BE2C (cell line): ENCODE measurements around the gene HTRA3.

Experiments
- DNase-seq: peaks from one replicate; pipeline ENCODE4 v3.0.0-alpha.2; 2020
- H3K27me3 ChIP-seq: fragments of 250-450 bp; sonication (Bioruptor Pico); 2 replicates; pipeline ENCODE4 v1.5.1; 2020; ENCODE audit warnings: mild to moderate bottlenecking
- H3K36me3 ChIP-seq: fragments of 250-450 bp; sonication (Bioruptor Pico); 2 replicates; pipeline ENCODE4 v1.5.1; 2020; ENCODE audit warnings: mild to moderate bottlenecking
- H3K4me1 ChIP-seq: fragments of 250-450 bp; sonication (Bioruptor Pico); 2 replicates; pipeline ENCODE4 v1.5.1; 2020
- H3K4me3 ChIP-seq: 2 replicates; pipeline ENCODE4 v1.5.1; 2011; ENCODE audit warnings: low read depth, low read length
- H3K9me3 ChIP-seq: fragments of 250-450 bp; sonication (Bioruptor Pico); 2 replicates; pipeline ENCODE4 v1.5.1; 2020
- CTCF ChIP-seq: IDR thresholded peaks from 2 replicates; pipeline ENCODE4 v1.5.1; 2012; ENCODE audit warnings: mild to moderate bottlenecking, low read depth, low read length

The HTRA3 gene

GRCh38 chr4:8262637-8263322 lies 6.8 kb upstream of the HTRA3 start:
- no peak overlapping the region for H3K4me3 ChIP-seq
- H3K4me1 ChIP-seq: peaks cover 11% of the 10 kb centered on the region
- H3K9me3 ChIP-seq: no peaks in the 10 kb centered on the region
- DNase-seq: no peak
- TF ChIP-seq CTCF: no peak
- H3K27me3 ChIP-seq: no peaks in the 10 kb centered on the region
- H3K36me3 ChIP-seq: no peaks in the 10 kb centered on the region

GRCh38 chr4:8263397-8263796 lies 6.2 kb upstream of the HTRA3 start:
- Histone ChIP-seq H3K27me3 (no peaks in the 10 kb centered on the region), H3K36me3 (no peaks in the 10 kb centered on the region), H3K4me1 (peaks cover 11% of the 10 kb centered on the region), H3K9me3 (no peaks in the 10 kb centered on the region), H3K4me3 (no peak overlapping the region)
- no peak for DNase-seq
- no peak for TF ChIP-seq CTCF

- no peaks in the 10 kb centered on the region for H3K27me3 ChIP-seq
Observed at GRCh38 chr4:8264106-8264505, 5.4 kb upstream of the HTRA3 start.

GRCh38 chr4:8265171-8265929 lies 4.2 kb upstream of the HTRA3 start:
- DNase-seq: no peak
- H3K27me3 ChIP-seq: no peaks in the 10 kb centered on the region
- TF ChIP-seq CTCF: no peak
- peaks cover 11% of the 10 kb centered on the region for H3K4me1 ChIP-seq
- H3K9me3 ChIP-seq: no peaks in the 10 kb centered on the region
- no peaks in the 10 kb centered on the region for H3K36me3 ChIP-seq
- no peak overlapping the region for H3K4me3 ChIP-seq

More at GRCh38 chr4:8264106-8264505, 5.4 kb upstream of the HTRA3 start:
- H3K36me3 ChIP-seq: no peaks in the 10 kb centered on the region
- no peak for DNase-seq
- H3K9me3 ChIP-seq: no peaks in the 10 kb centered on the region
- no peak for TF ChIP-seq CTCF
- peaks cover 11% of the 10 kb centered on the region for H3K4me1 ChIP-seq
- H3K4me3 ChIP-seq: no peak overlapping the region

- Histone ChIP-seq H3K4me1 (peaks cover 11% of the 10 kb centered on the region), H3K9me3 (no peaks in the 10 kb centered on the region)
Observed at GRCh38 chr4:8266088-8266487, 3.5 kb upstream of the HTRA3 start.

More at GRCh38 chr4:8266088-8266487, 3.5 kb upstream of the HTRA3 start:
- TF ChIP-seq CTCF: no peak
- DNase-seq: no peak
- no peaks in the 10 kb centered on the region for H3K27me3 ChIP-seq
- H3K36me3 ChIP-seq: no peaks in the 10 kb centered on the region
- H3K4me3 ChIP-seq: no peak overlapping the region
